K562 (cell line): ENCODE results near the gene DLGAP1. TPM values are rescaled to one million over a fixed set of nuclear protein-coding genes. Genes with fewer than 3 reads are reported as not detected.

Source experiments
- COPS2 ChIP-seq: fragments of 450-650 bp; conservative IDR thresholded peaks from 2 replicates; pipeline ENCODE4 v1.6.1; 2016; ENCODE audit warnings: mild to moderate bottlenecking, moderate library complexity
- FOXP1 ChIP-seq: sonication (generic); formaldehyde crosslinking; IDR thresholded peaks from 2 replicates; pipeline ENCODE4 v1.8.0; 2022; ENCODE audit warnings: mild to moderate bottlenecking, missing genetic modification reagents
- GTF3C2 ChIP-seq: IDR thresholded peaks from 3 replicates; pipeline ENCODE4 v1.6.1; 2011; ENCODE audit warnings: borderline replicate concordance, mild to moderate bottlenecking, moderate library complexity; ENCODE audit not compliant: insufficient read length; ENCODE audit errors: extremely low read depth
- PHF20 ChIP-seq: fragments of 450-650 bp; IDR thresholded peaks from 2 replicates; pipeline ENCODE4 v1.6.1; 2018; ENCODE audit not compliant: partially characterized antibody
- SRSF9 ChIP-seq: fragments of 200-400 bp; formaldehyde crosslinking; IDR thresholded peaks from 2 replicates; pipeline ENCODE4 v1.6.1; 2017; ENCODE audit warnings: low read depth, low read length, borderline replicate concordance
- polyA plus RNA-seq, 8 experiments: library from polyadenylated mRNA; depleted of rRNA in 4 of 8; stranded (reverse) in 5 of 8; unstranded in 3 of 8; fragments of >200 nt; fragmentation: Nextera tagmentation in 2 of 8; fragmentation: Illumina TruSeq in 1 of 8; extraction: Ambion mirVana in 2 of 8; extraction: Trizol in 1 of 8; gene quantifications; 2 replicates each; pipeline versions ENCODE4 v1.2.1 to v1.2.3, GENCODE V29; 2011 to 2014; ENCODE audit warnings: inconsistent platforms in 1 of 8, missing spikeins in 1 of 8
- total RNA-seq, 7 experiments: library from RNA; depleted of rRNA in 6 of 7; stranded (reverse); fragments of >200 nt in 6 of 7; fragmentation: Illumina TruSeq in 2 of 7; extraction: Trizol in 2 of 7; gene quantifications; 2 replicates each; pipeline versions ENCODE4 v1.2.1 to v1.2.3, GENCODE V29; 2011 to 2021; ENCODE audit warnings: low replicate concordance in 1 of 7
- TF ChIP-seq, protein P1 (sequence below): sonication (generic); formaldehyde crosslinking; IDR thresholded peaks from 2 replicates; pipeline ENCODE4 v1.8.1; 2023; ENCODE audit warnings: mild to moderate bottlenecking, missing genetic modification reagents
- TF ChIP-seq, protein P2 (sequence below): fragments of 450-650 bp; formaldehyde crosslinking; IDR thresholded peaks from 2 replicates; pipeline ENCODE4 v1.4.0; 2020; ENCODE audit warnings: mild to moderate bottlenecking, moderate library complexity

DLGAP1 gene
- total and polyA plus RNA-seq, 9 of the 15 experiments (the other 6 are each of a cell fraction or from before 2014, with no cell fraction given): 0.04 to 0.22 (median 0.08) TPM

DNA sequence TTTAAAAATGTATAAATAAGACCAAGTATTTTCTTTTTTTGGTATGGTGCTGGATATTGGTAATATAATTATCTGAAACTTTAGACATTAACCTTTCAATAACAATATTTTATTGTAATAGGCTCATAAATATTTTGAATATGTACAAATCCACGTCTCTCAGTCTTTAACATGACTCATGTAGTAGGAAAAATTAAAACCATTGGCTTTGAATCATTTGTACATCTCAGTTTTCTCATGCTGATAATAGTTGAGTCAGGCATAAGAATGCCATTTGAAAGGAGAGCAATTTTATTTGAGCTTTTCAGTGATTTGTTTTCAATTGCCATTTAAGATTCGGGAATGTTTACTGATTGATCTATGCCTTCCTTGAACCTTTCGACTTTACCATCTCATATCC, 640.3 kb downstream of the DLGAP1 start (continued):
- TF ChIP-seq, protein P1, sequence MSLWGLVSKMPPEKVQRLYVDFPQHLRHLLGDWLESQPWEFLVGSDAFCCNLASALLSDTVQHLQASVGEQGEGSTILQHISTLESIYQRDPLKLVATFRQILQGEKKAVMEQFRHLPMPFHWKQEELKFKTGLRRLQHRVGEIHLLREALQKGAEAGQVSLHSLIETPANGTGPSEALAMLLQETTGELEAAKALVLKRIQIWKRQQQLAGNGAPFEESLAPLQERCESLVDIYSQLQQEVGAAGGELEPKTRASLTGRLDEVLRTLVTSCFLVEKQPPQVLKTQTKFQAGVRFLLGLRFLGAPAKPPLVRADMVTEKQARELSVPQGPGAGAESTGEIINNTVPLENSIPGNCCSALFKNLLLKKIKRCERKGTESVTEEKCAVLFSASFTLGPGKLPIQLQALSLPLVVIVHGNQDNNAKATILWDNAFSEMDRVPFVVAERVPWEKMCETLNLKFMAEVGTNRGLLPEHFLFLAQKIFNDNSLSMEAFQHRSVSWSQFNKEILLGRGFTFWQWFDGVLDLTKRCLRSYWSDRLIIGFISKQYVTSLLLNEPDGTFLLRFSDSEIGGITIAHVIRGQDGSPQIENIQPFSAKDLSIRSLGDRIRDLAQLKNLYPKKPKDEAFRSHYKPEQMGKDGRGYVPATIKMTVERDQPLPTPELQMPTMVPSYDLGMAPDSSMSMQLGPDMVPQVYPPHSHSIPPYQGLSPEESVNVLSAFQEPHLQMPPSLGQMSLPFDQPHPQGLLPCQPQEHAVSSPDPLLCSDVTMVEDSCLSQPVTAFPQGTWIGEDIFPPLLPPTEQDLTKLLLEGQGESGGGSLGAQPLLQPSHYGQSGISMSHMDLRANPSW: no peak
- TF ChIP-seq GTF3C2: no peak
- TF ChIP-seq, protein P2, sequence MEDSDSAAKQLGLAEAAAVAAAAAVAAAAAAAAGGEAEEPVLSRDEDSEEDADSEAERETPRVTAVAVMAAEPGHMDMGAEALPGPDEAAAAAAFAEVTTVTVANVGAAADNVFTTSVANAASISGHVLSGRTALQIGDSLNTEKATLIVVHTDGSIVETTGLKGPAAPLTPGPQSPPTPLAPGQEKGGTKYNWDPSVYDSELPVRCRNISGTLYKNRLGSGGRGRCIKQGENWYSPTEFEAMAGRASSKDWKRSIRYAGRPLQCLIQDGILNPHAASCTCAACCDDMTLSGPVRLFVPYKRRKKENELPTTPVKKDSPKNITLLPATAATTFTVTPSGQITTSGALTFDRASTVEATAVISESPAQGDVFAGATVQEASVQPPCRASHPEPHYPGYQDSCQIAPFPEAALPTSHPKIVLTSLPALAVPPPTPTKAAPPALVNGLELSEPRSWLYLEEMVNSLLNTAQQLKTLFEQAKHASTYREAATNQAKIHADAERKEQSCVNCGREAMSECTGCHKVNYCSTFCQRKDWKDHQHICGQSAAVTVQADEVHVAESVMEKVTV (CRISPR knock-in tag): no peak
- TF ChIP-seq PHF20: no peak
- TF ChIP-seq COPS2: no peak
- TF ChIP-seq SRSF9: no peak
- no peak for TF ChIP-seq FOXP1 (CRISPR knock-in tag)
